LNCAP (cell line): ENCODE results near the gene CSPG4.

Source experiments
- CTCF ChIP-seq: fragments of 450-650 bp; IDR thresholded peaks from 2 replicates; pipeline ENCODE4 v1.5.1; 2017; ENCODE audit warnings: mild to moderate bottlenecking

Gene CSPG4

GRCh38 chr15:75677465-75678323 is 35.0 kb downstream of the CSPG4 start:
- no peak for TF ChIP-seq CTCF

- TF ChIP-seq CTCF, result no peak
These were observed 35.8 kb downstream of the CSPG4 start for GRCh38 chr15:75676688-75677464.

GRCh38 chr15:75675579-75676404 is 36.9 kb downstream of the CSPG4 start:
- no peak for TF ChIP-seq CTCF

GRCh38 chr15:75674366-75674765 is 38.3 kb downstream of the CSPG4 start:
- no peak for TF ChIP-seq CTCF

GRCh38 chr15:75673426-75674235 is 39.0 kb downstream of the CSPG4 start:
- TF ChIP-seq CTCF, result no peak

- TF ChIP-seq CTCF, result no peak
These were observed 39.8 kb downstream of the CSPG4 start for GRCh38 chr15:75672646-75673425.
